Inferior parietal cortex (tissue), 1 donor: ENCODE data around the gene TACC2.

Source experiments
- DNase-seq: peaks from one replicate; pipeline ENCODE4 v3.0.0-alpha.2; 2016; ENCODE audit errors: extremely low spot score

TACC2 gene

GRCh38 chr10:122271076-122271475, 282.1 kb downstream of the TACC2 start, which contains the start of gene BTBD16:
BTBD16 (plus strand) TSS chr10:122271296; CDS start chr10:122275082, 3,786 bp downstream.
- DNase-seq = no peak

DNA sequence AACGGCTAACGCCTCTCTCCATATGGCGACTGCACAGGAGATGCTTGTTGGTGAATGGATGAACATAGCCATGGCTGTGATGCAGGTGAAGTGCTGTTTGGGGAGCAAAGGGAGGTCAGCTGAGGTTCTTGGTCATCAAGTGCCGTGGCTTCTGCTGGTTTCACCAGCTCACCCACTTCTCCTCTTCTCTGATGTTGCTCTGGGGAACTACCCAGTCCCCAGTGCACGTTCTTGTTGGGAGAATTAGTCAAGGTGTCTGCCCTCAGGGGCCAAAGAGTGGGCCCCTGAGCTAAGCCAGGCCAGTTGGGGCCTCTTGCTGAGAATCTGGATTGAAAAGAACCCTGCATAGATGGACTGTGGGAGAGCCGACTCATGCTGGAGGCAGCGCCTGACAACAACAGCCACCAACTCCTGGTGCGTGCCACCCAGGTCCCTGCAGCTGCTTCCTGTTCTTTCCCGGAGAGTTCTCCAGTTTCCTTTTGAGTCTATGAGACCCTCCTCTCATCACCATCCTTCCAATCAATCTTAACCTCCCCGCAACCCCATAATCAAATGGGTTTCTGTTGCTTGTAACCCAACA, 285.1 kb downstream of the TACC2 start:
- DNase-seq = no peak

- no peak for DNase-seq
Measured at GRCh38 chr10:122276611-122277208, 287.7 kb downstream of the TACC2 start.

- no peak for DNase-seq
Measured at GRCh38 chr10:122277526-122278136, 288.7 kb downstream of the TACC2 start.

- DNase-seq = peak; percentile 77
Measured at GRCh38 chr10:122279725-122280141, 290.8 kb downstream of the TACC2 start.

- no peak for DNase-seq
Measured at GRCh38 chr10:122280156-122280555, 291.2 kb downstream of the TACC2 start.

DNA sequence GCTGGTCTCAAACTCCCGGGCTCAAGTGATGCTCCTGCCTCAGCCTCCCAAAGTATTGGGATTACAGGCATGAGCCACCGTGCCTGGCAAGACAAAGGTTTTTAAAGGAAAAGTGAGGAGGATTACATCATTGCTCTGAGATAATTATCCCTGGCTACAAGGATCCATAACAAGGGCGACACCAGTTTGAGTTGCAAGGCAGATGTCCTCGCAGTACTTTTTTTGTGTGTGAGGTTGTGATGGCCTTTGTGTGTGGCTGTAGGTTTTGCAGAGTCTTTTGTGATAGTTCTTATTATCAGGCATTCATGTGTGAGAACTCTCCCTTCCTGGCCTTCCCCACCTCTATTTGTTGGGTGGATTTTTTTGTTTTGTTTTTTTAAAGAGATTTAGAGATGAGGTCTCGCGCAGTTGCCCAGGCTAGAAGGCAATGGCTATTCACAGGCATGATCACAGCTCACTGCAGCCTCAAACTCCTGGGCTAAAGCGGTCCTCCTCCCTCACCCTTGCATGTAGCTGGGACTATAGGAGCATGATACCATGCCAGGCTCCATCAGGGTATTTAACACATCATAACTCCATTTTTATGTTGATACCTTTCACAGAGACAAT, 292.2 kb downstream of the TACC2 start:
- DNase-seq = no peak

- DNase-seq = no peak
Measured at GRCh38 chr10:122281751-122282150, 292.8 kb downstream of the TACC2 start.

GRCh38 chr10:122282253-122282671, 293.3 kb downstream of the TACC2 start:
- no peak for DNase-seq

GRCh38 chr10:122282909-122283308, 293.9 kb downstream of the TACC2 start:
- no peak for DNase-seq

- DNase-seq = no peak
Measured at GRCh38 chr10:122285506-122286444, 296.8 kb downstream of the TACC2 start.

DNA sequence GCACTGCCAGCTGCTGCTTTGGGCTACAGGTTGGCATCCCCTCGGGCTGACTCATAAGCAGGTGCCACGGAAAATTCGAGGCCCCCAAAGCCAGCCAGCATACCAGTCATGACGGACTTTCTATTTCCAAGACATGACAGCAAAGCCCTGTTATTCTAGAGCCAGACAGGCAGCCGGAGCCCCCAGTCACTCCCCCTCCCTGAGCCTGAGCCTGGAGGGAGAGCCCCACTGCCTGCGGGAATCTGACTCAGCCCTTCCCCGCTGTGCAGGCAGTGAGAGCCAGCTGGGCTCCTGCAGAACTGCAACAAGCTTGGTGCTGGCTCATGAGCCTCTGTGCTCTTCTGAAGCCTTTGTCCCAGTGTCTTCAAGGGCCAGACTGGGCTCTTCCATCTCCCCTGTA, 297.9 kb downstream of the TACC2 start:
- DNase-seq = no peak

DNA sequence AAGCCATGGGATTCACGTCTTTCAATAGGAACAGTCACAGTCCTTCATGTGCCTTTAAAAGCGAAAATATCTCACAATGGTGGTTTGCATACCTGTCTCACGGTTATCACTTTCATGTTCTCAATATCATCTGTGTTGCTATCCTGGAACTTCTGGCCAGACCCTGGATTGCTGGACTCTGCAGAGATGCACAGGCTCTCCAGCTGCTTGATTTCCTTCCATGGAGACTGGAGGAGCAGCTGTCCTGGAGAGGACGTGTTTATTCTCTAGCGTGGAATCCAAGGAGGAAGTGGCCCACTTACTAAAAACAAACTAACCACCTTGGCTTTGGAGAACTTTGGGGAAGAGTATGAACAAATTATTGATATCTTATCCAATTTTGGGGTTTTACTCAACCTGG, 298.6 kb downstream of the TACC2 start:
- no peak for DNase-seq

DNA sequence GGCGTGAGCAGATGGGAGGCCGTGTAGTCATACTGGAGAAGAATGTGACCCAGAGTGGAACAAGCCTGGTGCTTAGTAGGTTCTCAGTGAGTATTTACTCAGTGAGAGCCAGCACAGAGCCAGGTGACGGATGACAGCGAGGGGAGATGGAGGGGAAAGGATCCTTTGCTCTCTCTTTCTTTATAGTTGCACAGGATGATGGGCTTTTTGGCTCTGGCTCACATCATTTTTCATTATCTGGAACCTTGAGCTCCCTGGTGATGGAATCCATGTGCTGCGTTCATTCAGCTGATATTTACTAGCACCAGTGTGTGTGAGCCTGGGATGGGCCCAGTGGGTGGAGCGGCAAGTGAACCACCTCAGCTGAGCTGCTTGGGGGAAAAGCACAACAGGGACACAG, 299.3 kb downstream of the TACC2 start:
- no peak for DNase-seq

GRCh38 chr10:122288917-122289316, 300.0 kb downstream of the TACC2 start:
- DNase-seq = no peak

- DNase-seq = no peak
Measured at GRCh38 chr10:122290334-122290733, 301.4 kb downstream of the TACC2 start.

- DNase-seq = no peak
Measured at GRCh38 chr10:122290833-122291532, 302.0 kb downstream of the TACC2 start.

GRCh38 chr10:122291739-122292138, 302.8 kb downstream of the TACC2 start:
- no peak for DNase-seq

GRCh38 chr10:122292376-122292775, 303.4 kb downstream of the TACC2 start:
- DNase-seq = no peak

GRCh38 chr10:122293156-122293960, 304.4 kb downstream of the TACC2 start:
- no peak for DNase-seq
